ENCODE data around the gene CFDP1. TPM values are rescaled to one million over a fixed set of nuclear protein-coding genes. Genes with fewer than 3 reads are reported as not detected.
A peak's percentile ranks its signal among the peaks of the same experiment; 100 is the strongest.

CFDP1 gene
- total and polyA plus RNA-seq, 8 donors: 25.8 to 126 (median 60.7) TPM; not detected in 1

GRCh38 chr16:75401691-75402090 is 31.6 kb downstream of the CFDP1 start:
- DNase-seq: no peak
- H3K4me3 ChIP-seq: no peak overlapping the region
- TF ChIP-seq EP300 (IDR thresholded peaks at IDR 0.05): no peak
- TF ChIP-seq POLR2AphosphoS5 (IDR thresholded peaks at IDR 0.05): no peak
- TF ChIP-seq POLR2A (IDR thresholded peaks at IDR 0.05): no peak
- TF ChIP-seq, protein P1, sequence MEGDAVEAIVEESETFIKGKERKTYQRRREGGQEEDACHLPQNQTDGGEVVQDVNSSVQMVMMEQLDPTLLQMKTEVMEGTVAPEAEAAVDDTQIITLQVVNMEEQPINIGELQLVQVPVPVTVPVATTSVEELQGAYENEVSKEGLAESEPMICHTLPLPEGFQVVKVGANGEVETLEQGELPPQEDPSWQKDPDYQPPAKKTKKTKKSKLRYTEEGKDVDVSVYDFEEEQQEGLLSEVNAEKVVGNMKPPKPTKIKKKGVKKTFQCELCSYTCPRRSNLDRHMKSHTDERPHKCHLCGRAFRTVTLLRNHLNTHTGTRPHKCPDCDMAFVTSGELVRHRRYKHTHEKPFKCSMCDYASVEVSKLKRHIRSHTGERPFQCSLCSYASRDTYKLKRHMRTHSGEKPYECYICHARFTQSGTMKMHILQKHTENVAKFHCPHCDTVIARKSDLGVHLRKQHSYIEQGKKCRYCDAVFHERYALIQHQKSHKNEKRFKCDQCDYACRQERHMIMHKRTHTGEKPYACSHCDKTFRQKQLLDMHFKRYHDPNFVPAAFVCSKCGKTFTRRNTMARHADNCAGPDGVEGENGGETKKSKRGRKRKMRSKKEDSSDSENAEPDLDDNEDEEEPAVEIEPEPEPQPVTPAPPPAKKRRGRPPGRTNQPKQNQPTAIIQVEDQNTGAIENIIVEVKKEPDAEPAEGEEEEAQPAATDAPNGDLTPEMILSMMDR (IDR thresholded peaks at IDR 0.05): no peak
- H3K4me1 ChIP-seq: peaks cover 0 to 12% (median 3%) of the 10 kb centered on the region in 4 donors
- intact Hi-C loops (cut with DNase I; ENCODE audit: low total_unique reads): no loop called here
- H3K27ac ChIP-seq: peak overlapping the region in 4 of 5 donors; percentile 15 to 52 (median 24)
- H3K36me3 ChIP-seq: peaks cover 0 to 23% (median 17%) of the 10 kb centered on the region in 4 donors
- no peaks in the 10 kb centered on the region for H3K9me3 ChIP-seq
- no peaks in the 10 kb centered on the region for H3K27me3 ChIP-seq

DNA sequence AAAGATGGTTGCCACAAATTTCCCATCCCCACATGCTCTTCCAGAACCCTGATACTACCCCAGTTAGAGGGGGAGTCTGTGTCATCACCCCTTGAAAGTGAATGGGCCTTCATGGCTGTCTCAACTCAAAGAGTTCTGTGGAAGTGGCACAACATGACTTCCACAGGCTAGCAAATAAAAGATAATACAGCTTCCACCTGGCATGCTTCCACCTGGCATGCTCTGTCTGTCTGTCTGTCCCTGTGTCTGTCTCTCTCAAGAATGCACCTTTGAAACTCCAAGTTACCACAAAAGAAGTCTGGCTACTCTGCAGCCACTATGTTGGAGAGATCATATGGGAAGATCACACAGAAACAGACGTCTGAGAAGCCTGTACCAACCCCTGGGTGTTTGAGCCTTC is 35.0 kb downstream of the CFDP1 start:
- H3K4me3 ChIP-seq: no peak overlapping the region
- no peaks in the 10 kb centered on the region for H3K9me3 ChIP-seq
- WGBS, 5 donors: 60 to 87% (median 73%) methylated on average over 1 of the region's 1 CpG
- peaks cover 0 to 29% (median 18%) of the 10 kb centered on the region in 4 donors for H3K36me3 ChIP-seq
- no peak for DNase-seq
- peaks cover 0 to 12% (median 3%) of the 10 kb centered on the region in 4 donors for H3K4me1 ChIP-seq
- intact Hi-C loops (cut with DNase I; ENCODE audit: low total_unique reads): loop anchor here (10.0 kb wide), 2 partner anchors 164 to 194 kb away; partner anchors contain the start of gene CTRB2
- TF ChIP-seq POLR2A (IDR thresholded peaks at IDR 0.05): no peak
- TF ChIP-seq EP300 (IDR thresholded peaks at IDR 0.05): no peak
- no peak for TF ChIP-seq POLR2AphosphoS5 (IDR thresholded peaks at IDR 0.05)
- TF ChIP-seq, protein P1 (IDR thresholded peaks at IDR 0.05): no peak
- H3K27me3 ChIP-seq: no peaks in the 10 kb centered on the region
- no peak overlapping the region for H3K27ac ChIP-seq

DNA sequence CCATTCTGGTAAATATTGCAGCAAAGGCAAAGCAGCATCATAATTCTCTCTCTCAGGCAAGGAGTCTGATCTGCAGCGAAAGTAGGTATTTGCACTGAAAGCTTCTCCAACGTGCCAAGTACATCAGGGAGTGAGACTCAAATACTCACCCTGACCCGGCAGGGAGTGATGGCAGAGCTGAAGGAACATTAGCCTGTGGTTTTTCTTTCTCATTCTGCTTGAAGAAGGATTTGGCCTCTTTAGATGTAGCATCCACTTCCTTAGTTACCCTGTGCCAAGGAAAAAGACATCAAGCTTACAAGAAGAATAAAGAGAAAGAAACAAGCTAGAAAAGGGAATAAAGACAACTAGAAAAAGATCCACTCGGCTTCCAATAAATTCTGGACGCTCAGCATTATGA is 38.4 kb downstream of the CFDP1 start:
- WGBS, 5 donors: 79 to 91% (median 83%) methylated on average over 5 of the region's 5 CpGs
- Histone ChIP-seq H3K27me3 (no peaks in the 10 kb centered on the region), H3K9me3 (no peaks in the 10 kb centered on the region), H3K27ac (no peak overlapping the region), H3K36me3 (peaks cover 13 to 62% (median 50%) of the 10 kb centered on the region in 4 donors), H3K4me3 (no peak overlapping the region), H3K4me1 (peaks cover 0 to 9% (median 1%) of the 10 kb centered on the region in 4 donors)
- intact Hi-C loops (cut with DNase I; ENCODE audit: low total_unique reads): loop anchor here (10.0 kb wide), 2 partner anchors 160 to 190 kb away; partner anchors contain the start of gene CTRB2
- no peak for TF ChIP-seq POLR2AphosphoS5 (IDR thresholded peaks at IDR 0.05)
- TF ChIP-seq POLR2A (IDR thresholded peaks at IDR 0.05): no peak
- TF ChIP-seq, protein P1 (IDR thresholded peaks at IDR 0.05): no peak
- TF ChIP-seq EP300 (IDR thresholded peaks at IDR 0.05): no peak
- DNase-seq: no peak

GRCh38 chr16:75392906-75393305 is 40.4 kb downstream of the CFDP1 start:
- Histone ChIP-seq H3K4me1 (peaks cover 0 to 21% (median 6%) of the 10 kb centered on the region in 4 donors), H3K27ac (no peak overlapping the region), H3K36me3 (peaks cover 13 to 65% (median 53%) of the 10 kb centered on the region in 4 donors), H3K27me3 (no peaks in the 10 kb centered on the region), H3K4me3 (no peak overlapping the region), H3K9me3 (no peaks in the 10 kb centered on the region)
- intact Hi-C loops (cut with DNase I; ENCODE audit: low total_unique reads): loop anchor here (10.0 kb wide), 2 partner anchors 158 to 188 kb away; partner anchors contain the start of gene CTRB2
- WGBS, 5 donors: 67 to 85% (median 76%) methylated on average over 2 of the region's 2 CpGs
- TF ChIP-seq, protein P1 (IDR thresholded peaks at IDR 0.05): no peak
- TF ChIP-seq EP300 (IDR thresholded peaks at IDR 0.05) (no peak), POLR2AphosphoS5 (IDR thresholded peaks at IDR 0.05) (no peak), POLR2A (IDR thresholded peaks at IDR 0.05) (no peak)
- no peak for DNase-seq
